ENCODE measurements around the gene SNAPC5.
"Not testable (repeated sequence)": the region's sequence is repeated elsewhere in the genome, so short reads cannot be mapped to it uniquely, and the experiment has no call there.

SNAPC5 gene

DNA sequence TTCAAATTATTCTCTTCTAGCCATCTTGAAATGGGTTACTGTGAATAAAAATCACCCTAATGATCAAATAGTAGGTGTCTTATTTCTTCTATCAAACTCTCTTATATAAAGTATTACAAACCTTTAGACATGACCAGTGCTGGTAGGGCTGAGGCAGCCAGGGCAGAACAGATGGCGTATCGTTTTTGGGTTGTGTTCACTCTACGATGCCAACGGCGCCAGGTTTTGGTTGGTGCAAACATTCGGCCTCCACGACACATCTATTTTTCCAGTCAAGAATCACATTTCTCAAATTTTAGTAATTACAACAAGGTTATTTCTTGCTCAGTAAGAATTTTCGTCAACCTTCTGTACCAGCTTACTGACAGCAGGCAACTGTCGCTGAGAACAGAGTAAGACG, 4.9 kb upstream of the SNAPC5 start:
- DNase-seq (ENCODE audit: insufficient read length, low spot score) (no peak), FAIRE-seq (no peak)
- TF ChIP-seq POLR2A (IDR thresholded peaks at IDR 0.05; ENCODE audit: low read depth, low read length) = no peak

DNA sequence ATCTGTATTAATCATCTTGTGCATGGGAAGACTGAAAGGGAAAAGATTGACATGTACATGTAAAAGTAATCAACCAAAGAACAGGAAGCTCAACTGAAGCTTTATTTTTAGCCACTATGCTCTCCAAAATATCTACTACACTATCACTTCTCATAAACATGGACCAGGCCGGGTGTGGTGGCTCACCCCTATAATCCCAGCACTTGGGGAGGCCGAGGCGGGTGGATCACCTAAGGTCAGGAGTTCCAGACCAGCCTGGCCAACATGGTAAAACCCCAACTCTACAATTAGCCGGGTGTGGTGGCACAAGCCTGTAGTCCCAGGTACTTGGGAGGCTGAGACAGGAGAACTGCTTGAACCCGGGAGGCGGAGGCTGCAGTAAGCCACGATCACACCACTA, 2.8 kb upstream of the SNAPC5 start:
- DNase-seq (ENCODE audit: insufficient read length, low spot score); FAIRE-seq: not testable (repeated sequence)

DNA sequence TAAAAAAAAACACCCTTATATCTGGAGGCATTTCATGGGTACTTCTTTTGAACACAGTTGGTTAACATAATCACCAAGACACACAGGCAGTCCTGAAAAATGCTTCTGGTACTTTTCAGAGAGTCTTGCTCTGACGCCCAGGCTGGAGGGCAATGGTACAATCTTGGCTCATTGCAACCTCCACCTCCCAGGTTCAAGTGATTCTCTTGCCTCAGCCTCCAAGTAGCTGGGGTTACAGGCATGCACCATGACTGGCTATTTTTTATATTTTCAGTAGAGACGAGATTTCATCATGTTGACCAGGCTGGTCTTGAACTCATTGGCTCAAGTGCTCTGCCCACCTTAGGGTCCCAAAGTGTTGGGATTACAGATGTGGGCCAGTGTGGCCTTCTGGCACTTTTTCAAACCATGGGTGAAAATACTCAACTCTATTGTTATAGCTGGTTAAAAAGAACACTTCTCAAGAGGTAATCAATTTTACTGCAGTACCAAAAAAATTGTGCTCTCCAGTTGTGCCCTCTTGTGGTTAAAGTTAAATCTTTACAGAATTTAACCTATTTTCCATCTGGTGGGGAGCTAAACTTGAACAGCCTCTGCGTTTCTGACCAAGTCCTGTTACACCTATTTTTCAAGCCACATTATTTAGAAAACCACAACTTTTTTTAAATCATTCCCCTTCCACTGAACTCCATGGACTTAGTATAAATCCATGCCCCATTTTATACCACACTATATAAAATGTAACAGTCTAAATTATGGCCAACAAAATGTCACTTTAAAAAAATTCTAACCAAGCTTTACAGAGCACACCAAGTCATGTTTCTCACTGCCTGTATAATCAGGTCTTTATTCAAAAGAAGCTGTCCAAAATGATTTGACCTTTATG, 1.2 kb upstream of the SNAPC5 start:
- no peak for FAIRE-seq
- TF ChIP-seq POLR2A (IDR thresholded peaks at IDR 0.05; ENCODE audit: low read depth, low read length) = no peak
- DNase-seq (ENCODE audit: insufficient read length, low spot score) = no peak

DNA sequence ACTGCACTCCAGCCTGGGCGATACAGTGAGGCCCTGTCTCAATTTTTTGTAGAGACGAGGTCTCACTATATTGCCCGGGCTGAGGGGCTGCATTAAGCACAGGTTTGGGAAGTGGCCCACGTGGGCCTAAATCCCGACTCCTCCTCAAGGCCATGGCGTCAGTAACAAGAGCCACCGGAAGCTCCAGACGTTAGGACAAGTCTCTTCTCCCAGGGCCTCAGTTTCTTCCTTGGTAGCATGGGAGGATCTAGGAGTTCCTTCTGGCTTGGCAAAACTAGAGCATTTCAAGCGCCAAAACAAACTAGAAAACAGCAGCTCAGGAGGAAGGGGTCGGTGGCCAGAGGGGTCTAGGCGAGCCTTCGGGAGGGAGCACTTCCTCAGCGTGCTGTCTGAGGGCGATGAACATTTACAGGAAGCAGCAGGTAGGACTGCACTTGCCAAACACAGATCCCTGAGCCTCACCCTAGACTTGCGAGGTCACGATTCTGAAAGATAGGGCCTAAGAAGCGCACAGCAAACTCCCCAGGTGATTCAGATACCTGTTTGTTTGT, 536 bp downstream of the SNAPC5 start:
- no peak for FAIRE-seq
- TF ChIP-seq POLR2A (IDR thresholded peaks at IDR 0.05; ENCODE audit: low read depth, low read length) = no peak
- DNase-seq (ENCODE audit: insufficient read length, low spot score) = no peak

DNA sequence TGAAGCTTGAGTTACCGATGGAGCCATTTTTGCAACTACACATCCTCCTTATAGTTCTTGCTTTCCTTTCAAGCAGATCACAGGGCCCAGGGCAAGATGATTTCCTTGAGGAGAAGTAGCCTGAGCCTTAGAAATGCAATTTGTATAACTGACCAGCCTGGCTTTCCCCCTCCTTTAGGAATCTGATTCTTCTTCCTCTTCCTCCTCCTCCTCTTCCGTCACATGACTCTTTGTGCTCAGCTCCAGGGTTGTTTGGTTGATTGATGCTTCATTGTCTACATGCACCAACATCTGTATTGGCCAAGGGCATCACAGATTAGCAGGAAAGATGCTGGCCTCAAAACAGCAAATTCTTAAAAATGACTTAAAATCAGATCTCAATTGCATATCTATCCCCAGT, 3.3 kb downstream of the SNAPC5 start:
- FAIRE-seq (no peak), DNase-seq (ENCODE audit: insufficient read length, low spot score) (no peak)
- TF ChIP-seq POLR2A (IDR thresholded peaks at IDR 0.05; ENCODE audit: low read depth, low read length) = no peak

DNA sequence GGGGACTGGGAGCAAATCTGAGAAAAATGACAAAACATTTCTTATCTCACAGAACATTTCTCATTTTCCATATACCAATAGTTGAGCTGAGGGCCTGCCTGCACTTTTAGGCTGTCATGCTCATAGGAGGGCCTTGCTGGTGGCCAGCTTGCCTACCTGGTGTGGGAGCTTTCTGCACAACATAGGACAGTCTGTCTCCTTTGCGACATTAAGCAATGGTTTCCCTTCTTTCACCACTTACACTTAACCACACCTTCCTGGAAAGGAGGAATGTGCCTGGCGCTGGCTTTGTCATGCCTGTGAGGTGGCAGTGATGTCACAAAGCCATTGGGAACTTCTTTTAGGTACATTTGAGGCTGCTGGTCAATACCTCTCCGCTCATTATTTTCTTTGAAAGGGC, 5.7 kb downstream of the SNAPC5 start:
- no peak for TF ChIP-seq POLR2A (IDR thresholded peaks at IDR 0.05; ENCODE audit: low read depth, low read length)
- DNase-seq (ENCODE audit: insufficient read length, low spot score) (no peak), FAIRE-seq (no peak)

DNA sequence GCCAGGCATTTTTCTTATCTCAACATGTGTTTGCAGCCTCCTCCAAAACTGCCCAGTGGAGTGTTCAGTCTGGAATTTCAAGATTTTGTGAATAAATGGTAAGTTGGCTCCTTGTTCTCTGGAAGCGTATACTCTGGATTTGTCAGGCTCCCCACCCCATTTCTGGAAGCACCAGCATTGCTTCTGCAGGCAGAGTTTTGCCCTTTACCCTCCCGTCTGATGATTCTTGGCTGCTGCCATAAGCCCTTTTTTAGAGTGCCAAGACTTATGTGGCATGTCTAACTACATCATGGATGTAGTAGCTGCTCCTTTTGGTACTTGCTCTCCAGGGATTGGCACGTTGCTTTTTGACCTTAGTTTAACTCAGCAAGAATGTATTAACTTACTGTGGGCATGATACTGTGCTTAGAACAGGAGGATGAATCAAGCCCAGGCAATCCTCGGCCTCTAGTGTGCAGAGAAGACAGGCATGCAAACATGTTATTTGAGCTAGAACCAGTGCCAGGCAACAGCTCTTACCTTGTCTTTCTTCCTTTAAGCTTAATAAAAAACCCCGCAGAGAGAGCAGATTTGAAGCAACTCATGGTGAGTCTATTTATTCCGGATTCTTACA, 8.3 kb downstream of the SNAPC5 start:
- no peak for TF ChIP-seq POLR2A (IDR thresholded peaks at IDR 0.05; ENCODE audit: low read depth, low read length)
- no peak for DNase-seq (ENCODE audit: insufficient read length, low spot score)
- FAIRE-seq = no peak

DNA sequence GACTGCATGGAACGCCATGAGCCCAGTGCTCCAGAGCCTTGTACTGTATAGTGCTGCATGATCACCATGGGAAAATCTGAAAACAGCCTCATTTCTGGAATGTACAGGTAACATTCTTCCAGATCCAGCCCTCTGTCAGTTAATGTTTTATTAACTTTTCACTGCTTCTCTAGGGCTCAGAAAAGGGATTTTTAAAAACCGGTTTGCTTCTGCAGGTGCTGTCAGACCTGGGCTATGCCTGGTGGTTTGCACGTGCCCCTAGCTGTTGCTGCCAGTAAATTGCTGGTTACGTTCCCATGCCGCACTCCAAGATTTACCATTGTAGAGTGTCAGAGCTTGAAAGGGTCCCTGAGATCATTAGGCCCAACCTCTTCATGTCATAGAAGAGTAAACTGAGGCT, 9.0 kb downstream of the SNAPC5 start:
- TF ChIP-seq POLR2A (IDR thresholded peaks at IDR 0.05; ENCODE audit: low read depth, low read length) = no peak
- DNase-seq (ENCODE audit: insufficient read length, low spot score) (no peak), FAIRE-seq (no peak)

DNA sequence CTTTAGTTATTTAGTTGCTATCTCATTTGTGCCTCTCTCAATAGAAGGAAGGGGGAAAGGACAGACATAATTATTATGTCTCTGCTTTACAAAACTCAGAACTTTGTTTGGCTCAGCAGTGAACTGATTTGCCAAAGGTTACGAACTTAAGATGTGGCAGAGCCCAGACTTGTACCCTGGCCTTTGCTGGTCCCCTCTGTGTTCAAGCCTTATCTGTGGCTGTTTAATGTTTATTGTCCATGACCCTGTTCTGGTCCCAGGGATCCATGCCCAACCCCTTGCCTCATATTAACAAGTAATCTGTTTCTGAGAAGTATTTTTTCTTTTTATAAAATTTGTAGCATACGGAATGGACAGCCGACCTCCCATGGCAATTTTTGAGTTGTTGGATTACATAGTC, 10.7 kb downstream of the SNAPC5 start:
- no peak for TF ChIP-seq POLR2A (IDR thresholded peaks at IDR 0.05; ENCODE audit: low read depth, low read length)
- DNase-seq (ENCODE audit: insufficient read length, low spot score) (no peak), FAIRE-seq (no peak)

DNA sequence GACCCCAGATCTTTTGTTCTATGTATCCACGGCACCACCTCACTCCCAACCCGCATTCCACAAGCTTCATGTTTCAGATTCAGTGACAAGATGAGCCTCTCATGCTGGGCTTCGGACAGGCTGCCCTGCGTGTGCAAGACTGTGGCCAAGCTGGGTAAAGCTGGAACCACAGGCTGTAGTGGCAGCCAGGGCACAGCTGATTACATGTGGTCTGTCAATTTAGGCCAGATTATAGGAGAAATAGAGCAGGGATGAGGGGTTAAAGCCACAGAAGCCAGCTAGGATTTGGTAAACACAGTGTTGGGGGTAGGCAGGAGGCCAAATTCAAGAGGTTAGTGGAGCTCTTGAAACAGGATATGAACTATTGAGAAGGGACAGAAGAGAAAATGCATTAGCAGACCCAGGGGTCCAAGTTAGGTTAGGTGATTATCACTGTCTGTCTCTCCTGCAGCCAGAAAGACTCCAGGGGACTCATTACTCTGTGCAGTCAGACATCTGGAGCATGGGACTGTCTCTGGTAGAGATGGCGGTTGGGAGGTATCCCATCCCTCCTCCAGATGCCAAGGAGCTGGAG, 12.9 kb downstream of the SNAPC5 start:
- no peak for DNase-seq (ENCODE audit: insufficient read length, low spot score)
- no peak for TF ChIP-seq POLR2A (IDR thresholded peaks at IDR 0.05; ENCODE audit: low read depth, low read length)
- no peak for FAIRE-seq

DNA sequence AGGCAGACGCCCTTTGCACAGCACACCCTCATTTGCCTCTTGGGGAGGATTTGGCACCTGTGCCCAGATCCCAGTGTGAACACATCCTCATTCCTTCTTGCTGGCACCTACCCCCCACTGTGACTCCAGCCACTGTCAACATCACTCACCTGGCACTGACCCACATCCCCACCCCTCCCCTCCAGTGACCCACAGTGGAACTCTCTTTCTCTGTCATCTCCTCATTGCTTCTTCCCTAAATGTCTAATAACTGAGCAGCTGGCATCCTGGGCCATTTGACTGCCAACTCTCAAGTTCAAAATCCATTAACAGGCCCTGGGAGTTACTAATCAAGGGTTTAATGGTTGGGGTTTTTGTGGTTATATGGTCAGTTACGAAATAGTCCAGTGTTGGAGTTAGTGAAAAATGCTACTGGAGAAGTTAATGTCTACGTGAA, 14.4 kb downstream of the SNAPC5 start:
- DNase-seq (ENCODE audit: insufficient read length, low spot score) (peak; percentile 15), FAIRE-seq (no peak)
- no peak for TF ChIP-seq POLR2A (IDR thresholded peaks at IDR 0.05; ENCODE audit: low read depth, low read length)

DNA sequence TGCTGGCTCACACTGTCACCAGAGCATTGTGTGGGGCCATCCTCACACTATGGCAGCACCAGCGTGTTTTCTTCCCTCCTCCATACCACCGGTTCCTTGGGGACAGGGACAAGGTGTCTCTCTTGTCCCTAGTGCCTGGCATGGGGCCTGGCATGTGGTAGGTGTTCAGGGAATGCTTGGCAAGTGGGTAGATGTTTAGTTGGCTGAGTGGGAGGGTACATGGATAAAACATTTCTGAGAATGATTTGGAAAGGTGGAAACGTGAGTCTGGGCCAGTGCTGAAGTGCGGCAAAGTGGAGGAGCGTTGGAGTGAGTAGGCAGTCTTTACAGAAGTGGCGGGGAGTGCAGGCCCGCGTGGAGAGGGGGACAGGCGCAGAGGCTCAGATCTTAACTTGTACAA, 15.0 kb downstream of the SNAPC5 start:
- TF ChIP-seq POLR2A (IDR thresholded peaks at IDR 0.05; ENCODE audit: low read depth, low read length) = no peak
- FAIRE-seq = no peak
- DNase-seq (ENCODE audit: insufficient read length, low spot score) = no peak

DNA sequence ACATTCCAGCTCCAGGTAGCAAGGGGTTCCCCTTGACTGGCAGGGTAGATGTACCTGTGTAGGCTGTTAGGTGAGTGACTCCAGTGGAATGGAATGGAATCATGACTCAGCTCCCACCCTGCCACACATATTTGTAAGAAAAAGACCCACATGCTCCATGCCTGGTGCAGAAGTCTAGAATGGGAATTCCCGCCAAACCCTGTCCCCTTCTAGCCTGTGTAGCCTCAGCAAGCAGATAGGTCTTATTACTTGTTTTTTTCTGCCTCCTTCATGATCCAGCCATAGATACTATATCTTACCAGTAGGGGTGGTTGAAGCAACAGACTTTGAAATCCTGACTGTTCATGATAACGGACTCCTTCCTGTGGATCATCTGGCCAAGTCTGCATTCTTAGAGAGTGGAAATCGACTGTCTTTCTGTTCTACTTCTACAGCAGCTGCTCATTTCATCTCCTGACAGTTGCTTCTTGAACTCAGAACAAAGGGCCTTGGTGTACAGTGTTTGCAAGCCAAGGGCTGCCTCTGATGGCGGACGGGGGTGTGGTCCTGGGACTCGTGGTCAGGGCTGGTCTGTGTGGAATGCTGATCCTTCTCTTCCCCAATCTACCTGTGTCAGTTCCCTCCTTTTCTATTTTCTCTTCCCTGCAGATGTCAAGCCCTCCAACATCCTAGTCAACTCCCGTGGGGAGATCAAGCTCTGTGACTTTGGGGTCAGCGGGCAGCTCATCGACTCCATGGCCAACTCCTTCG, 16.3 kb downstream of the SNAPC5 start:
- no peak for TF ChIP-seq POLR2A (IDR thresholded peaks at IDR 0.05; ENCODE audit: low read depth, low read length)
- DNase-seq (ENCODE audit: insufficient read length, low spot score) (no peak), FAIRE-seq (no peak)

DNA sequence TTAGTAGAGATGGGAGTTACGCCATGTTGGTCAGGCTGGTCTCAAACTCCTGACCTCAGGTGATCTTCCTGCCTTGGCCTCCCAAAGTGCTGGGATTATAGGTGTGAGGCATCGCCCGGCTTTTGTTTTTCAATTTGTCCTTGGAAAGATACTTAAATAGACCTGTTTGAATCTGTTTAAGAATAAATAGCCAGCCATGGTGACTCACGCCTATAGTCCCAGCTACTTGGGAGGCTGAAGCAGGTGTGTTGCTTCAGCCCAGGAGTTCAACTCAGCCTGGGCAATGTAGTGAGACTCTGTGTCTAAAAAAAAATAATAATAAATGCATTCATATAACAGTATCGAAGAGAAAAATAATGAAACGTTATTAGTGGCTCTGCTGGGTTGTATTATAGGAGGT, 17.3 kb downstream of the SNAPC5 start:
- FAIRE-seq = no peak
- no peak for DNase-seq (ENCODE audit: insufficient read length, low spot score)
- no peak for TF ChIP-seq POLR2A (IDR thresholded peaks at IDR 0.05; ENCODE audit: low read depth, low read length)
